ENCODE measurements around the gene TPD52L1.

- no peak for TF ChIP-seq POLR2A (IDR thresholded peaks at IDR 0.05)
- TF ChIP-seq, protein P1, sequence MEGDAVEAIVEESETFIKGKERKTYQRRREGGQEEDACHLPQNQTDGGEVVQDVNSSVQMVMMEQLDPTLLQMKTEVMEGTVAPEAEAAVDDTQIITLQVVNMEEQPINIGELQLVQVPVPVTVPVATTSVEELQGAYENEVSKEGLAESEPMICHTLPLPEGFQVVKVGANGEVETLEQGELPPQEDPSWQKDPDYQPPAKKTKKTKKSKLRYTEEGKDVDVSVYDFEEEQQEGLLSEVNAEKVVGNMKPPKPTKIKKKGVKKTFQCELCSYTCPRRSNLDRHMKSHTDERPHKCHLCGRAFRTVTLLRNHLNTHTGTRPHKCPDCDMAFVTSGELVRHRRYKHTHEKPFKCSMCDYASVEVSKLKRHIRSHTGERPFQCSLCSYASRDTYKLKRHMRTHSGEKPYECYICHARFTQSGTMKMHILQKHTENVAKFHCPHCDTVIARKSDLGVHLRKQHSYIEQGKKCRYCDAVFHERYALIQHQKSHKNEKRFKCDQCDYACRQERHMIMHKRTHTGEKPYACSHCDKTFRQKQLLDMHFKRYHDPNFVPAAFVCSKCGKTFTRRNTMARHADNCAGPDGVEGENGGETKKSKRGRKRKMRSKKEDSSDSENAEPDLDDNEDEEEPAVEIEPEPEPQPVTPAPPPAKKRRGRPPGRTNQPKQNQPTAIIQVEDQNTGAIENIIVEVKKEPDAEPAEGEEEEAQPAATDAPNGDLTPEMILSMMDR (IDR thresholded peaks at IDR 0.05): no peak
Measured at GRCh38 chr6:125200941-125201340, 47.4 kb downstream of the TPD52L1 start.

All from uterus (tissue), 2 donors.